ENCODE results near the gene FUT3. TPM values are rescaled to one million over a fixed set of nuclear protein-coding genes. Genes with fewer than 3 reads are reported as not detected.

Gene FUT3
- total and polyA plus RNA-seq, 9 of the 15 experiments (the other 6 are each of a cell fraction or from before 2014, with no cell fraction given), result 0.09 TPM; not detected in 8

GRCh38 chr19:5803752-5804515 is 47.3 kb downstream of the FUT3 start (continued):
- TF ChIP-seq CLOCK (CRISPR knock-in tag; IDR thresholded peaks at IDR 0.05; ENCODE audit: borderline replicate concordance) (no peak), TRIM24 (IDR thresholded peaks at IDR 0.05) (peak in 1 of 2 experiments; percentile 37; a peak in 2 of 4 replicates), IFI16 (CRISPR knock-in tag; IDR thresholded peaks at IDR 0.05) (no peak), CBX8 (IDR thresholded peaks at IDR 0.05; ENCODE audit: borderline replicate concordance, extremely low read depth, low read depth, low read length, poor library complexity, severe bottlenecking) (no peak), FOXA1 (IDR thresholded peaks at IDR 0.05; ENCODE audit: borderline replicate concordance) (no peak), PPARD (CRISPR knock-in tag; IDR thresholded peaks at IDR 0.05) (no peak), MYC (IDR thresholded peaks at IDR 0.05; ENCODE audit: low read depth, low read length) (peak; percentile 74; the same call in 1 of the 2 replicates), MYC (CRISPR knock-in tag; IDR thresholded peaks at IDR 0.05; ENCODE audit: borderline replicate concordance, low read depth) (no peak), DPF2 (IDR thresholded peaks at IDR 0.05) (no peak), HDAC6 (IDR thresholded peaks at IDR 0.05; ENCODE audit: low read depth, low read length) (no peak), KAT8 (IDR thresholded peaks at IDR 0.05; ENCODE audit: low read depth) (no peak), RNF2 (IDR thresholded peaks at IDR 0.05) (no peak), FOXJ3 (CRISPR knock-in tag; IDR thresholded peaks at IDR 0.05) (no peak), POLR2AphosphoS2 (IDR thresholded peaks at IDR 0.05; ENCODE audit: low read length) (no peak), AFF4 (CRISPR knock-in tag; IDR thresholded peaks at IDR 0.05) (no peak; the same call in 1 of the 2 replicates), ZNF134 (CRISPR knock-in tag; conservative IDR thresholded peaks at IDR 0.05) (no peak), KHSRP (IDR thresholded peaks at IDR 0.05) (no peak), CBX5 (IDR thresholded peaks at IDR 0.05; ENCODE audit: borderline replicate concordance, low read depth) (no peak), RB1 (IDR thresholded peaks at IDR 0.05; ENCODE audit: low read depth) (peak; percentile 98), SIN3B (IDR thresholded peaks at IDR 0.05; ENCODE audit: low read depth) (no peak), SNAPC5 (CRISPR knock-in tag; IDR thresholded peaks at IDR 0.05) (no peak), GTF2E2 (tag; IDR thresholded peaks at IDR 0.05) (no peak), NCOA2 (IDR thresholded peaks at IDR 0.05; ENCODE audit: partially characterized antibody in 2 of 2) (no peak)

Data from K562 (cell line).